ENCODE data around the gene RASGRF1.

The RASGRF1 gene

DNA sequence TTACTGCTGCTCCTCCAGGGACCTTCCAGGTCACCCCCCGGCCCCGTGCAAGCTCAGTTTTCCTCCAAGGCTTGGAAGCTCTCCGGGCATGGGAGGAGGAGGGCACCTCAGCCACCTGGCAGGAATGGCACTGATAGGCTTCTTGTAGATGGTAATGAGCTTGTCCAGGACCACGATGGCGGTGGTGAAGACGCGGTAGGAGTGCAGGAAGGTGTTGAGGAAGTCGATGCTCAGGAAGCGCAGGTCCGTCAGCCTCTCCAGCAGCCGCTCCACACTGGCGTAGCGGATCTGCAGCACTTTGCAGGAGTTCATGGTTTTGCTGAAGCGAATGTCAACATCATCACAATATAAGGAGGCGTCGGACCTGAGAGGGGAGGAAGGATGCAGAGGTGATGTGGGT lies 84.5 kb downstream of the RASGRF1 start:
- no peak overlapping the region for H3K27ac ChIP-seq
- TF ChIP-seq CTCF (conservative IDR thresholded peaks at IDR 0.05), result no peak

GRCh38 chr15:79004336-79004735 lies 86.2 kb downstream of the RASGRF1 start:
- TF ChIP-seq CTCF (conservative IDR thresholded peaks at IDR 0.05), result no peak
- no peak overlapping the region for H3K27ac ChIP-seq

DNA sequence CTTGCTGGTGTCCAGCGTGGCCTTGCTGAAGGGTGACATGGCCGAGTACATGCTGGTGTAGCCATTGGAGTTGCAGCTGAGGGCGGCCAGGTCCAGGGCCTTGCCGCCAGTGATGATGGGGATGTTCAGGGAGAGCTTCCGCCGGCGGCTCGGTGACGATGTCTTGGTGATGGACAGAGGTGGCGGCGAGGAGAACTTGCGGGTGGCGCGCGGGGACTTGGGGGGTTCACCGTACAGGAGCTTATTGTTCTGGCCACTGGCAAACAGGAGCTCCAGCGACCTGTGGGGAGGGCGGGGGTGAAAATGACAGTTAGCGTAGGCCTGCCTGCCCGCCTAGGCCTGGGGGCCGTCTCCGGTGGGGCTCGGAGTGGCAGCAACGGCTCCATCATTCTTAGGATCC lies 86.7 kb downstream of the RASGRF1 start:
- no peak for TF ChIP-seq CTCF (conservative IDR thresholded peaks at IDR 0.05)
- H3K27ac ChIP-seq, result no peak overlapping the region

GRCh38 chr15:79003301-79003700 lies 87.3 kb downstream of the RASGRF1 start:
- H3K27ac ChIP-seq, result no peak overlapping the region
- TF ChIP-seq CTCF (conservative IDR thresholded peaks at IDR 0.05), result no peak

DNA sequence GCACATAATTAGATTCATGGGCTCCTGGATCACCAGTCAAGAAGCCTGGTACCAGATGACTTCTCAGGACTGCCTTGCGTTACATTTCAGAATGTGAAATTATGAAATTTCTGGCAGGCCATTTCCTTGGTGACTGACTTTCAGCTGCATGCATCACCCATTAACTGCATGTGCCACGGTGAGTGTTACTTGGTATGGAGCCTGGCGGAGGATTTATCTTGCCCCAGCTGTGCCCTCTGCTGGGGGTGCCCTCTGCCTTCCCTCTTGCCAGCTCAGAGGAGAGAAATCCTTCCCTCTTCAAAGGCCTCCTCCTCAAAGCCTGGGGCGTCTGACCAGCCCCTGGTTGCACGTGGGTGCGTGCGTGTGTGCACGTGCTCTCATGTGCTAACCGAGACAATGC lies 88.0 kb downstream of the RASGRF1 start:
- H3K27ac ChIP-seq, result no peak overlapping the region

GRCh38 chr15:78999636-79000035 lies 90.9 kb downstream of the RASGRF1 start:
- TF ChIP-seq CTCF (conservative IDR thresholded peaks at IDR 0.05), result no peak
- no peak overlapping the region for H3K27ac ChIP-seq

More for the DNA sequence above, 88.0 kb downstream of the RASGRF1 start:
- TF ChIP-seq CTCF (conservative IDR thresholded peaks at IDR 0.05), result no peak

DNA sequence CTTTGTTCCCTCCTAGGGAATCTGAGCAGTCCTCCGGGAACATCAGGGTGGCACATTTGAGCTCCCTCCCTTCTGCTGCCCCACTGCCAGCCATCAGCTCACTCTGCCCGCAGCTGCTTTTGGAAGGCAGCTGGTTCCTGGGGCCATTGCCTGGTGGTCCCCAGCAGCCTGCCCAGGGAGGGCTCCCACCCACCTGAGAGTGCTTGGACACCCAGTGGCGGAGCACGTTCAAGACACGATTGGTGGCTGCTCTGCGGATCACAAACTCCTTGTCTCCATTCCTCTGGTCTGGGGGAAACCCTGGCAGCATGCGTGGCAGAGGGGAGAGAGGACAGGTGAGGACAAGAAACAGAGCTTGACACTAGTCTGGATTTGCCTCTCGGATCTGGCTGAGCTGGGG lies 92.1 kb downstream of the RASGRF1 start:
- TF ChIP-seq CTCF (conservative IDR thresholded peaks at IDR 0.05), result no peak

More for the DNA sequence above, 92.1 kb downstream of the RASGRF1 start:
- H3K27ac ChIP-seq, result no peak overlapping the region
